ENCODE data around the gene ADCY2. TPM values are rescaled to one million over a fixed set of nuclear protein-coding genes. Genes with fewer than 3 reads are reported as not detected.

ADCY2 gene
- total RNA-seq, 2 donors from 2014 or later = 5.2 to 17.7 TPM

- WGBS = 34% methylated on average over 11 of the region's 12 CpGs
- no peaks in the 10 kb centered on the region for H3K27me3 ChIP-seq (replicated peaks; ENCODE audit: insufficient read depth)
- H3K4me3 ChIP-seq = no peak overlapping the region
- peak; percentile 73 for DNase-seq (ENCODE audit: low spot score)
- TF ChIP-seq POLR2A (IDR thresholded peaks at IDR 0.05) (no peak), POLR2AphosphoS5 (IDR thresholded peaks at IDR 0.05) (peak; percentile 28), CTCF (IDR thresholded peaks at IDR 0.05) (peak; percentile 71 to 85 (median 79))
- intact Hi-C loops (cut with DNase I) = loop anchor here (2.0 to 10.0 kb wide), 4 partner anchors 63 to 741 kb away; no protein-coding TSS in a partner anchor
- no peaks in the 10 kb centered on the region for H3K9me3 ChIP-seq
- peak overlapping the region; percentile 2 to 4 for H3K27ac ChIP-seq
- no peaks in the 10 kb centered on the region for H3K4me1 ChIP-seq (replicated peaks)
- H3K36me3 ChIP-seq = no peaks in the 10 kb centered on the region
These were observed 420.1 kb downstream of the ADCY2 start for GRCh38 chr5:7815892-7816534.

GRCh38 chr5:7816535-7816901 lies 420.6 kb downstream of the ADCY2 start:
- Histone ChIP-seq H3K4me1 (replicated peaks) (no peaks in the 10 kb centered on the region), H3K4me3 (no peak overlapping the region), H3K36me3 (no peaks in the 10 kb centered on the region), H3K27me3 (replicated peaks; ENCODE audit: insufficient read depth) (no peaks in the 10 kb centered on the region), H3K9me3 (no peaks in the 10 kb centered on the region), H3K27ac (no peak overlapping the region)
- WGBS = 37% methylated on average over 9 of the region's 9 CpGs
- intact Hi-C loops (cut with DNase I) = loop anchor here (2.0 to 10.0 kb wide), 3 partner anchors 422 to 742 kb away; no protein-coding TSS in a partner anchor
- DNase-seq (ENCODE audit: low spot score) = no peak
- no peak for TF ChIP-seq CTCF (IDR thresholded peaks at IDR 0.05)
- TF ChIP-seq POLR2A (IDR thresholded peaks at IDR 0.05) = no peak
- no peak for TF ChIP-seq POLR2AphosphoS5 (IDR thresholded peaks at IDR 0.05)

- H3K4me1 ChIP-seq (replicated peaks) = no peaks in the 10 kb centered on the region
- H3K4me3 ChIP-seq = no peak overlapping the region
- 86% methylated on average over 3 of the region's 3 CpGs for WGBS
- no peak overlapping the region for H3K27ac ChIP-seq
- H3K36me3 ChIP-seq = no peaks in the 10 kb centered on the region
- no peak for DNase-seq (ENCODE audit: low spot score)
- no peaks in the 10 kb centered on the region for H3K9me3 ChIP-seq
- no peak for TF ChIP-seq POLR2AphosphoS5 (IDR thresholded peaks at IDR 0.05)
- TF ChIP-seq POLR2A (IDR thresholded peaks at IDR 0.05) = no peak
- TF ChIP-seq CTCF (IDR thresholded peaks at IDR 0.05) = no peak
- intact Hi-C loops (cut with DNase I) = no loop called here
- no peaks in the 10 kb centered on the region for H3K27me3 ChIP-seq (replicated peaks; ENCODE audit: insufficient read depth)
These were observed 426.5 kb downstream of the ADCY2 start for GRCh38 chr5:7822449-7822848.

- Histone ChIP-seq H3K9me3 (no peaks in the 10 kb centered on the region), H3K27ac (no peak overlapping the region), H3K4me3 (no peak overlapping the region), H3K36me3 (no peaks in the 10 kb centered on the region), H3K4me1 (replicated peaks) (no peaks in the 10 kb centered on the region), H3K27me3 (replicated peaks; ENCODE audit: insufficient read depth) (no peaks in the 10 kb centered on the region)
- intact Hi-C loops (cut with DNase I) = no loop called here
- 54% methylated on average over 8 of the region's 8 CpGs for WGBS
- TF ChIP-seq POLR2A (IDR thresholded peaks at IDR 0.05) = no peak
- no peak for DNase-seq (ENCODE audit: low spot score)
These were observed 427.7 kb downstream of the ADCY2 start for GRCh38 chr5:7823594-7823993.

GRCh38 chr5:7824995-7825394 lies 429.1 kb downstream of the ADCY2 start:
- no peaks in the 10 kb centered on the region for H3K27me3 ChIP-seq (replicated peaks; ENCODE audit: insufficient read depth)
- H3K27ac ChIP-seq = no peak overlapping the region
- H3K9me3 ChIP-seq = no peaks in the 10 kb centered on the region
- no peak overlapping the region for H3K4me3 ChIP-seq
- DNase-seq (ENCODE audit: low spot score) = no peak
- intact Hi-C loops (cut with DNase I) = no loop called here
- 93% methylated on average over 18 of the region's 18 CpGs for WGBS
- TF ChIP-seq POLR2A (IDR thresholded peaks at IDR 0.05) (no peak), POLR2AphosphoS5 (IDR thresholded peaks at IDR 0.05) (no peak), CTCF (IDR thresholded peaks at IDR 0.05) (no peak)
- no peaks in the 10 kb centered on the region for H3K4me1 ChIP-seq (replicated peaks)
- H3K36me3 ChIP-seq = no peaks in the 10 kb centered on the region

All from prostate gland (tissue), 2 donors.